ENCODE measurements around the gene PARD3.
"Not testable (repeated sequence)": the region's sequence is repeated elsewhere in the genome, so short reads cannot be mapped to it uniquely, and the experiment has no call there.

PARD3 gene

GRCh38 chr10:34405611-34406462, 409.3 kb downstream of the PARD3 start:
- DNase-seq = no peak

GRCh38 chr10:34403512-34403911, 411.6 kb downstream of the PARD3 start:
- DNase-seq = no peak

GRCh38 chr10:34400075-34400474, 415.0 kb downstream of the PARD3 start:
- DNase-seq = no peak

- no peak for DNase-seq
Measured at GRCh38 chr10:34399013-34399412, 416.1 kb downstream of the PARD3 start.

- no peak for DNase-seq
Measured at GRCh38 chr10:34397324-34397723, 417.8 kb downstream of the PARD3 start.

- DNase-seq = no peak
Measured at GRCh38 chr10:34396663-34397062, 418.4 kb downstream of the PARD3 start.

- no peak for DNase-seq
Measured at GRCh38 chr10:34392641-34393170, 422.4 kb downstream of the PARD3 start.

GRCh38 chr10:34391168-34391567, 423.9 kb downstream of the PARD3 start:
- not testable (repeated sequence) for DNase-seq

- no peak for DNase-seq
Measured at GRCh38 chr10:34389801-34390200, 425.3 kb downstream of the PARD3 start.

GRCh38 chr10:34386921-34387320, 428.2 kb downstream of the PARD3 start:
- no peak for DNase-seq

- no peak for DNase-seq
Measured at GRCh38 chr10:34384372-34384771, 430.7 kb downstream of the PARD3 start.

- no peak for DNase-seq
Measured at GRCh38 chr10:34382626-34383025, 432.5 kb downstream of the PARD3 start.

- no peak for DNase-seq
Measured at GRCh38 chr10:34380856-34381255, 434.2 kb downstream of the PARD3 start.

- DNase-seq = no peak
Measured at GRCh38 chr10:34378297-34378696, 436.8 kb downstream of the PARD3 start.

- no peak for DNase-seq
Measured at GRCh38 chr10:34377833-34378232, 437.3 kb downstream of the PARD3 start.

- no peak for DNase-seq
Measured at GRCh38 chr10:34374356-34375045, 440.6 kb downstream of the PARD3 start.

- no peak for DNase-seq
Measured at GRCh38 chr10:34373211-34373610, 441.9 kb downstream of the PARD3 start.

- no peak for DNase-seq
Measured at GRCh38 chr10:34372509-34372908, 442.6 kb downstream of the PARD3 start.

- no peak for DNase-seq
Measured at GRCh38 chr10:34370126-34370525, 445.0 kb downstream of the PARD3 start.

- DNase-seq = no peak
Measured at GRCh38 chr10:34369120-34369519, 446.0 kb downstream of the PARD3 start.

- no peak for DNase-seq
Measured at GRCh38 chr10:34364253-34365037, 450.7 kb downstream of the PARD3 start.

GRCh38 chr10:34360984-34361383, 454.1 kb downstream of the PARD3 start:
- no peak for DNase-seq

GRCh38 chr10:34359435-34359813, 455.7 kb downstream of the PARD3 start:
- DNase-seq = no peak
